Inflammatory macrophage treated with lipopolysaccharide for 4 hours (primary cell): ENCODE measurements around the gene PTGES2.
"Not testable (repeated sequence)": the region's sequence is repeated elsewhere in the genome, so short reads cannot be mapped to it uniquely, and the experiment has no call there.

Source experiments
- DNase-seq: peaks from one replicate; pipeline ENCODE4 v3.0.0-alpha.2; 2020

Gene PTGES2

DNA sequence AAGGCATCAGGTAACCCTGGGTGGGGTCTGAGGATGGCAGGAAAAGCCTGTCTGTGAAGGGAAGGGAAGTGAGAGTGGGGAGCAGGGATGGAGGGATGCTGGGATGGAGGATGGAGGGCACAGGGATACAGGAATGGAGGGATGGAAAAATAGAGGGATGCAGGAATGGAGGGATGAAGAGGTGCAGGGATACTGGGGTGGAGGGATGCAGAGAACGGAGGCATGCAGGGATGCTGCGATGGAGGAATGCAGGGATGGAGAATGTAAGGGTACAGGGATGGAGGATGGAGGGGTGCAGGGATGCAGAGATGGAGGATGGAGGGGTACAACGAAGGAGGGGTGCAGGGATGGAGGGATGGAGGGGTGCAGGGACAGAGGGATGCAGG is 9.1 kb downstream of the PTGES2 start:
- DNase-seq, result no peak

DNA sequence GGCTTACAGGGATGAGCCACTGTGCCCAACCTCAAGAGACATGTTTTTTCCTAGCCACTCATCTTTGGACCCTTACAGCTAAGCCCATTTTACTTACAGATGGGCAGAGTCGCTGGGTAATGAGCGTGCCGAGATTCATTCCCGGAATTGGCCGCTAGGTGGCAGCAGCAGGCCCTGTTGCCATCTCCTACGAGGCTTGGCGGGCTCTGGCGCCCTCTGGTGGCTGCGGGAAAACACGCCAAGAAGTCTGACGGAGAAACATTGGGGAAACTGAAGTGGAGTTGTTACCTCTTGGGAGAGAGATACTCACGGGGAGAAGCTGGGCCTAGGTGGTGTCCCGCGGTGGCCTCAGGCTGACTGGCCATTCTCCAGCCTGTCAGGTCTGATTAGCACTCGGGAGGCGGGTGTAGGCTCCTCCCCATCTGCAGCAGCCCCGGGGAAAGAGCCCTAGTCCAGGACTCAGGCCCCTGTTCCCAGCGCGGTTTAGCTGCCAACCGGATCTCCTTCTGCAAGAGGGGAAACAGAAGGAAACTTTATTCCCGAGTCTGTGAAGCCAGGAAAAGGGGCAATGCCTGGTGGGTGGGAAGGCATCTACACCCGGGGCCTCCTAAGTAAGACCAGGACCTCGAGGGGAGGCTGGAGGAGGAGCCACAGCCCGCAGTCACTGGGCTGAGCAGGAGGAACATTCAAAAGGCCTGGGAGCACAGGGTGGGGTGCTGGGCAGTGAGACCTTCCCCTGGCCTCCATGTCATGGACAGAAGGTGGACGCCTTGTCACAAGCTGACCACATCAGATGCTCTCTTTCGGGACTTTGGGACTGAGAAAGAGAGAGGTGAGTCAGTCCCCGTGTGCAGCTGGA is 9.7 kb downstream of the PTGES2 start:
- DNase-seq, result peak; percentile 89

DNA sequence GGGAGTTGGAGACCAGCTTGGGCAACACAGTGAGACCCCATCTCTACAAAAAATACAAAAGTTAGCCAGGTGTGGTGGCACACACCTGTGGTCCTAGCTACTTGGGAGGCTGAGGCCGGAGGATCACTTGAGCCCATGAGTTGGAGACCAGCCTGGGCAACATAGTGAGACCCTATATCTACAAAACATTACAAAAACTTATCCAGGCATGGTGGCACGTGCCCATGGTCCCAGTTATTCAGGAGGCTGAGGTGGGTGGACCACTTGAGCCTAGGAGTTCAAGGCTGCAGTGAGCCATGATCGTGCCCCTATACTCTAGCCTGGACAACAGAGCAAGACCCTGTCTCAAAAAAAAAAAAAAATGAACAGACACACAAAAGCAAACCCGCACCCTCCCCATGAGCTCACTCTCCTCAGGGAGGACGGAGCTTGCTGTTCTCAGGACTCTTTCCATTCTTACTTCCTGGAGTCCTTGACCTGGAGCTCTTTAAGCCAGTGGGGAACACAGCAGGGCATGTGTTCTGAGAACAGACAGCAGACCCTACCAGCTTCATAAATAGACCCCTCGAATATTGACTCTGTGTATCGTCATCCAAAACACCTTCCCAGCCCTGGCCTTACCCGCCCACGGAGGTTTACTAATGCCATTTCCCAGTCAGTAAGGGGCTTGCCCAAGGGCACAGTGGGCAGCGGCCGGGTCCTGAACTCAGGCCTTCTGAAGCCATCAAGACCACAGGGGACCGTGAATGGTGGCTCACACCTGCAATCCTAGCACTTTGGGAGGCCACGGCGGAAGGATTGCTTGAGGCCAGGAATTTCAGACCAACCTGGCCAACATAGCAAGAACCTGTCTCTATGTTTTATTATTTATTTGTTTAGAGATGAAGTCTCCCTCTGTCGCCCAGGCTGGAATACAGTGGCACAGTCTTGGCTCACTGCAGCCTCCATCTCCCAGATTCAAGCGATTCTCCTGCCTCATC is 11.1 kb downstream of the PTGES2 start:
- DNase-seq, result no peak

DNA sequence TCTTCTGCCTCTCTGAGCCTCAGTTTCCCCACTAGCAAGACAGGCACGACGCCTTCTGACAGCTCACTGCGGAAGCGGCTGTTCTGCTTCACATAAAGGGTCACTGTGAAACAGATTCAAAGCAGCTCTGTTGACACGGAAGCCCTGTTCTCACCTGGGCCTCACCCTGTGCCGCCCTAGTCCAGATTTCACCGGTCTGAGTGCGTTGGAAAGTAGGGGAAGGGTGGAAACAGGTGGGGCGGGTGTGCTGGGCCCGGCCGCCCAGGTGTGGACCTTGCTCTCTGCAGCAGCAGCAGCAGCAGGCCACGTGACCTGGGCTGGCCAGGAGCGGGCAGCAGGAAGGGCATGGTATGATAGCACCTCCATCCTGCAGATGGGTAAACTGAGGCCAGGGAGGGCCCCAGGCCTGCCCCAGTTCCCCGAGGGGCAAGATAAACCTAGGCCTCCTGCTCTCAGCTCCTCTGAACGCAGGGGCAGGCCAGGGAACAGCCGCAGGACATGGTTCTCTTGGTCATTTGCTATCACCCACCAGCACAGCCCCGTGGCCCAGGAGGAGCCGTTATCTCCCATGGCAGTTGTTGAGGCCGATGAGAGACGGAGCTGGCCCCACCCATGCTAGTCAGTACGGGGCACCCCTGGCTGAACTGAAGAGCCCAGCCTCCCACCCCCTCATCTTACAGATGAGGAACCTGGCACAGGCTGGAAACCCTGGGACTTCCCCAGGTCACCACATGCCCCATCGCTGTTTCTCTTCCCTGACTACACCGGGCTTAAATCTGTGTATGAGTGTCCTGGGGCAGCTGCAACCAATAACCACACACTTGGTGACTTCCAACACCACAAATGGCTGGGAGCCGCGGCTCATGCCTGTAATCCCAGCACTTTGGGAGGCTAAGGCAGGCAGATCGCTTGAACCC is 12.1 kb downstream of the PTGES2 start:
- peak; percentile 92 for DNase-seq

DNA sequence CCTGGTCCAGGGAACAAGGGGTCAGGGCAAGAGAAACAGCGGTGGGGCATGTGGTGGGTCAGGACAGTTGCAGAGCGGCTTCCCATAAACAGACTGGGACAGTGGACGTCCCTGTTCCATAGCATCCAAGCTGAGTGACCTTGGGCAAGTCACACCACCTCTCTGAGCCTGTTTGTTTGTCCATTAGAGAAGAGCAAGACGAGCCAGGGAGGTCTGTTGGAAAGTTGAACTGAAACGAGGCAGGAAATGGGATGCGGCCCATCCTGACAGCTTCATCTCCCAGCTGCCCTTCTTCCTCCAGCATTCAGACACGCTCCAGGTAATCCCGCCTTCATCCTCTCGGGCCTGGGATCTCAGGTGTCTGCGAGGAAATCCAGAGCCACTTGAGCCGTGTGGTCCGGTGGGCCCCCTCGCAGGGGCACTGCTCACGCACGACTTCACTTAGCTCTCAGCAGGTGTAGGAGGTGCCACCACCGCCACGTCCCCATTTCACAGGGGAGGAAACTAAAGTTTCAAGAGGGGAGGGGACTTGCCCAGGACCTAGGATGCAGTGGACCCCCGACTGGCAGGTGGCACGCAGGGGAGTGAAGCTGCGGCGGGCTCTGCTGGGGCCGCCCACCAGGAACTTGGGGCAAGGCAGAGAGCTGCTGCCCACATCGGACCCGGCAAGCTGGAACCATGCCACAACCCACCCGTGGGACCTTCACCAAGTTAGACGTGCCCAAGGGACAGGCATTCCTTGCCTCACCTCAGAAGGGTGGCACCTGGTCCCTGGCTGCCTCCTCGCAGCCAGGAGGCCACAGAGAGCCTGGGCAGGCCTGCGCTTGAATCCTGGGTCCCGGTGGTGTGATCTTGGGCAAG is 13.0 kb downstream of the PTGES2 start:
- DNase-seq, result no peak

DNA sequence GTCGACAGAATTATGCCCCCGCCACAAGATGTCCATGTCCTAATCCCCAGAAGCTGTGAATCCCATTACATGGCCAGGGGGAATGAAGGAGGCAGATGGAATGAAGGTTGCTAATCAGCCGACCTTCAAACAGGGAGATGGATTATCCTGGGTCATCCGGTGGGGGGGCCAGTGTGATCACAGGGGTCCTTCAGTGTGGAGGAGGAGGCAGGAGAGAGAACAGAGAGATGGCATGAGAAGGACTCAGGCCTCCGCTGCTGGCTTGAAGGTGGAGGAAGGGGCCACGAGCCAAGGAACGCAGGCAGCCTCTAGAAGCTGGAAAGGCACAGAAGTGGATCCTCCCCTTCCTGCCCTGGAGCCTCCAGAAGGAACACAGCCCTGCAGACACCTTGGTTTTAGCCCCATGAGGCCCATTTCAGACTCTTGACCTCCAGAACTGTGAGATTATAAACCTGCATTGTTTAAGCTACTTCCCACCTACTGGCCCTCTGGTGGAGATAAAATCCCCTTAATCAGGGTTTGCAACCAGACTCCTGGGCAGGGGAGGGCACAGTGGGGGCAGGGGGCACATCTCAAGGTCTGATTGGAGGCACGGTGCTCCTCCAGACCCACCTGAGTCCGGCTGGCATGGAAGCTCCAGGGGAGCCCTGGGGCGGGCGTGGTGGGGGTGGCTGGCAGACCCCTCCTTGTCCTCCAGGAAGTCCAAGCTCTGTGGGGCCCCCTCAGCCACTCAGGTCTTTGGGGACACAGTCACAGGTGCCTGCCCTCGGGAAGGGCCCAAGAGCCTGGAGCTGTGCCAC is 13.8 kb downstream of the PTGES2 start:
- DNase-seq, result no peak

DNA sequence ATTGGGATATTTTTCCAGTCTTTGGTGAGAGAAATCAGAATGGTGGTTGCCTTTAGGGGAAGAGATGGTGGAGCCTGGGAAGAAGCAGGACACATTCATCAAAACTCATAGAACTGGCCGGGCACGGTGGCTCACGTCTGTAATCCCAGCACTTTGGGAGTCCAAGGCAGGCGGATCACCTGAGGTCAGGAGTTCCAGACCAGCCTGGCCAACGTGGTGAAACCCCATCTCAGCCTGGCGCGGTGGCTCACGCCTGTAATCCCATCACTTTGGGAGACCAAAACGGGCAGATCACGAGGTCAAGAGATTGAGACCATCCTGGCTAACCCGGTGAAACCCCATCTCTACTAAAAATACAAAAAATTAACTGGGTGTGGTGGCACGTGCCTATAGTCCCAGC is 15.8 kb downstream of the PTGES2 start:
- DNase-seq, result not testable (repeated sequence)

DNA sequence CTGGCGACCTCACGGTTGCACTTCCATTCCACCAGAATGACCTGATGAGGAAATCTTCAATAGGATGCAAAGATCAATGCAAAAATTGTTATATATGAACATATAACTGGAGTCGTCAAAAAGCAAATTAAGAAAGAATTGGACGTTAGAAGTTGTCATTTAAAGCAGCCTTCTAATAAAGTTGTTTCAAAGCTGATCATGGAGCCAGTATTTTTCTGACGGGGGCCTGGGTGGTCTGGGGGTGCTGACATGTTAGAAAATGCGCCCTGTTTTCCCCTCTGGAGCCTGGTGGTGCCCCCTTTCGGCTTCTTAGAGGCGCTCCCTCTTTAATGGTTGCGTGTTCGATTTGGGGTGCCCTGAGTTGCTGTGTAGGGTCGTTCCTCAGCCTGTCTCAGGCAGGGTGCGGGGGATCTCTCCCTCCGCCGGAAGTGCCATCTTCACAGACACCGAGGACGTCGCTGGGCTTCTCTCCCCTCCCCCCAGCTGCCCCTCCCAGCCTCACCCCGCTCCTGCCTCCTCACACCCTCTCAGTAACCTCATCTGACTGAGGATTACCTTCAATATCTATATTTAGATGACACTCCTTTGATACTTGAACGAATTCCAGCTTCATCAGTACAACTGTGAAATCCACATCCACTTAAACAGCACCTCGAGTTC is 18.3 kb downstream of the PTGES2 start:
- no peak for DNase-seq

DNA sequence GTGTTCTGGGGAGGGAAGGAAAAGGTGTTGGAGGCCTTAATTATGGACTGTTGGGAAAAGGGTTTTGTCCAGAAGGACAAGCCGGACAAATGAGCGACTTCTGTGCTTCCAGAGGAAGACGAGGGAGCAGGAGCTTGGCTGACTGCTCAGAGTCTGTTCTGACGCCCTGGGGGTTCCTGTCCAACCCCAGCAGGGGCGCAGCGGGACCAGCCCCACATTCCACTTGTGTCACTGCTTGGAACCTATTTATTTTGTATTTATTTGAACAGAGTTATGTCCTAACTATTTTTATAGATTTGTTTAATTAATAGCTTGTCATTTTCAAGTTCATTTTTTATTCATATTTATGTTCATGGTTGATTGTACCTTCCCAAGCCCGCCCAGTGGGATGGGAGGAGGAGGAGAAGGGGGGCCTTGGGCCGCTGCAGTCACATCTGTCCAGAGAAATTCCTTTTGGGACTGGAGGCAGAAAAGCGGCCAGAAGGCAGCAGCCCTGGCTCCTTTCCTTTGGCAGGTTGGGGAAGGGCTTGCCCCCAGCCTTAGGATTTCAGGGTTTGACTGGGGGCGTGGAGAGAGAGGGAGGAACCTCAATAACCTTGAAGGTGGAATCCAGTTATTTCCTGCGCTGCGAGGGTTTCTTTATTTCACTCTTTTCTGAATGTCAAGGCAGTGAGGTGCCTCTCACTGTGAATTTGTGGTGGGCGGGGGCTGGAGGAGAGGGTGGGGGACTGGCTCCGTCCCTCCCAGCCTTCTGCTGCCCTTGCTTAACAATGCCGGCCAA is 19.1 kb downstream of the PTGES2 start:
- DNase-seq, result no peak

DNA sequence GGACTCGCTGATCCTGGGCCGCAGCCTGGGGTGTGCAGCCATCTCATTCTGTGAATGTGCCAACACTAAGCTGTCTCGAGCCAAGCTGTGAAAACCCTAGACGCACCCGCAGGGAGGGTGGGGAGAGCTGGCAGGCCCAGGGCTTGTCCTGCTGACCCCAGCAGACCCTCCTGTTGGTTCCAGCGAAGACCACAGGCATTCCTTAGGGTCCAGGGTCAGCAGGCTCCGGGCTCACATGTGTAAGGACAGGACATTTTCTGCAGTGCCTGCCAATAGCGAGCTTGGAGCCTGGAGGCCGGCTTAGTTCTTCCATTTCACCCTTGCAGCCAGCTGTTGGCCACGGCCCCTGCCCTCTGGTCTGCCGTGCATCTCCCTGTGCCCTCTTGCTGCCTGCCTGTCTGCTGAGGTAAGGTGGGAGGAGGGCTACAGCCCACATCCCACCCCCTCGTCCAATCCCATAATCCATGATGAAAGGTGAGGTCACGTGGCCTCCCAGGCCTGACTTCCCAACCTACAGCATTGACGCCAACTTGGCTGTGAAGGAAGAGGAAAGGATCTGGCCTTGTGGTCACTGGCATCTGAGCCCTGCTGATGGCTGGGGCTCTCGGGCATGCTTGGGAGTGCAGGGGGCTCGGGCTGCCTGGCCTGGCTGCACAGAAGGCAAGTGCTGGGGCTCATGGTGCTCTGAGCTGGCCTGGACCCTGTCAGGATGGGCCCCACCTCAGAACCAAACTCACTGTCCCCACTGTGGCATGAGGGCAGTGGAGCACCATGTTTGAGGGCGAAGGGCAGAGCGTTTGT is 19.9 kb downstream of the PTGES2 start:
- DNase-seq, result no peak

DNA sequence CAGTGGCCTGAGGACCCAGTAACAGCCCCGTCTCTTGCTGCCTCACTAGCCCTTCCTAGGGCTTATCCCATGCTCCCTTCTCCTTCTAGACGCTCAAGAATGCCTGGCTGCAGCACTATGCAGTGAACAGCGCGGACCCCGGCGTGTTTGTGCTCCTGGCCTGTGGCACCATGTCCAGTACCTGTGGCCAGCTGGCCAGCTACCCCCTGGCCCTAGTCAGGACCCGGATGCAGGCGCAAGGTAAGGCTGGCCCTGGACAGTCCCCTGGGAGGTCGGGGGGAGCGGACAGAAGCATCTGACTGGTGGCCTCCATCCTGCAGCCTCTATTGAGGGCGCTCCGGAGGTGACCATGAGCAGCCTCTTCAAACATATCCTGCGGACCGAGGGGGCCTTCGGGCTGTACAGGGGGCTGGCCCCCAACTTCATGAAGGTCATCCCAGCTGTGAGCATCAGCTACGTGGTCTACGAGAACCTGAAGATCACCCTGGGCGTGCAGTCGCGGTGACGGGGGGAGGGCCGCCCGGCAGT is 20.5 kb downstream of the PTGES2 start:
- no peak for DNase-seq

DNA sequence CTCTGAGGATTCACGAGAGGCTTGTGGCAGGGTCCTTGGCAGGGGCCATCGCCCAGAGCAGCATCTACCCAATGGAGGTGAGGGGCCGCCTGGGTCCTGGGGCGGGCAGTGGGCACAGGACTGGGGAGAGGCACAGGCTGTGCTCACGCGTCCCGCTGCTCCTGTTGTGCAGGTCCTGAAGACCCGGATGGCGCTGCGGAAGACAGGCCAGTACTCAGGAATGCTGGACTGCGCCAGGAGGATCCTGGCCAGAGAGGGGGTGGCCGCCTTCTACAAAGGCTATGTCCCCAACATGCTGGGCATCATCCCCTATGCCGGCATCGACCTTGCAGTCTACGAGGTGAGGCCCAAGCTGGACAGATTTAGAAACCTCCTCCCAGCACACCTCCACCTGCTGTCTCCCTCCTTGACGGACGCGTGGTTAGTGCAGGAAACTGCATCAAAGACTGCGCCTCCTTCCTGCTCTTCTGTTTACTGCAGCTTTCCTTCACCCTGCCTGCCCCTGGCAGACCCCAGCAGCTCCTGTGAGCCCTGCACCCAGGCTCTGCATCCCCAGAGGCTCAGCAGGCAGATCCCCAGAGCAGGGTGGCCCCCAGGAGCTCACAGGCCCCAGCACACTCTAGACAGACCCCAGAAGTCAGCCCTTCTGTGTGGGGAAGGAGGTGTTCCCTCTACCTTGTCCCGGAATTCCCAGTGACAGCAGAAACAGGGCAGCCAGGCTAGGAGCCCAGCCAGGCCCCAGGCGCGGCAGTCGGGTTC is 21.2 kb downstream of the PTGES2 start:
- DNase-seq, result no peak

DNA sequence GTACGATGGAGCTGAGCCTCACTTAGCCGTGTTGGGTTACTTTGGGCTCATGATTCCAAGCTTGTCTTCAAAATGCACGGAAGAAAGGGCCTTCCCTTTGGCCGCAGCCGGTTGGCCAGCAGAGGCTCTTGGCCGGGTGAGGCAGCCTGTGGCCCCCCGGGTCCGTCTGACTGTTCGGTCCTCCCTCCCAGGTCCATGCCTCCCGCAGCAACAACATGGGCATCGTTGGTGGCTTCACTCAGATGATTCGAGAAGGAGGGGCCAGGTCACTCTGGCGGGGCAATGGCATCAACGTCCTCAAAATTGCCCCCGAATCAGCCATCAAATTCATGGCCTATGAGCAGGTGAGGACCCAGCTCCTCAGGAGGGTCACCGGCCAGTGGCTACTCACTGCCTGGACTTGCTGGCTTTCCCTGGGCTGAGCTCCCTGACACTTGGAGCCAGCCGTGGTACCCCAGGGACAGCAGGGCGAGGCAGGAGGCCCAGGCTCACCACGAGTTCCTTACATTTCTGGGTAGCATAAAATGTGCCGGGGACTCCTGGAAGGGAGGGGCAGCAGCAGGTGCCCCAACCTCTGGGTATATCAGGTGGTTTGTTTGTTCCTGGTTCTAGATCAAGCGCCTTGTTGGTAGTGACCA is 21.9 kb downstream of the PTGES2 start:
- DNase-seq, result no peak

DNA sequence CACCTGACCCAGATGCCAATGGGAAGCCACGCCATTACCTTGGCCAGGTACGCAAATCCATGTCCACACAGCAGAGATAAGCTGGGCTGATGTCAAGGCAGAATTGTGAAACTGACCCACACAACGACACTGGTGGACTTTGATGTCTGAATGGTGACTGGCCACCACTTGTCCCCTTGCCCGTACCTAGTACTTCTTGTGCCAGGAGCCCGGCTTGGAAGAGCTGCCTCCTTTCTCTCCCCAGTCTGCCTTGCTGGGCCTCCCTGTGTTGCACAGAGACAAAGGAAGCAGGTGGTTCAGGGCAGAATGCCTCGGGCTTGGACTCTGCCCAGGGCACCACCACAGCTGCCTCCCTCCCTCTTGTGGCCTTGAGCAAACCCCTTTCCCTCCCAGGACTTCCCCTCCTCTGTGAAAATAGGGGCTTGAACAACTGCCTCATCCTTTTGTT is 23.3 kb downstream of the PTGES2 start:
- no peak for DNase-seq

DNA sequence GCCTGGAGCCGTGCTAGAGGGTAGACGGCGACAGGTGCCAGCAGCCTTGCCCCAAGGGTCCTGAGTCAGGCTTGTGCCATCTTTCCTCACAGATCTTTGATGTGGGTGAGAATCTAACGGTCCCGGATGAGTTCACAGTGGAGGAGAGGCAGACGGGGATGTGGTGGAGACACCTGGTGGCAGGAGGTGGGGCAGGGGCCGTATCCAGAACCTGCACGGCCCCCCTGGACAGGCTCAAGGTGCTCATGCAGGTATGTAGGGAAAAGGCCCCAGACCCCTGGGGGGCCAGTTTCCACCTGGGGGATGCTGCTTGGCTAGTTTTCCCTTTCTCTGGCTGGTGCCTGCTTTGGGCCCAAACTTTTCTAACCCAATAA is 24.0 kb downstream of the PTGES2 start:
- no peak for DNase-seq

DNA sequence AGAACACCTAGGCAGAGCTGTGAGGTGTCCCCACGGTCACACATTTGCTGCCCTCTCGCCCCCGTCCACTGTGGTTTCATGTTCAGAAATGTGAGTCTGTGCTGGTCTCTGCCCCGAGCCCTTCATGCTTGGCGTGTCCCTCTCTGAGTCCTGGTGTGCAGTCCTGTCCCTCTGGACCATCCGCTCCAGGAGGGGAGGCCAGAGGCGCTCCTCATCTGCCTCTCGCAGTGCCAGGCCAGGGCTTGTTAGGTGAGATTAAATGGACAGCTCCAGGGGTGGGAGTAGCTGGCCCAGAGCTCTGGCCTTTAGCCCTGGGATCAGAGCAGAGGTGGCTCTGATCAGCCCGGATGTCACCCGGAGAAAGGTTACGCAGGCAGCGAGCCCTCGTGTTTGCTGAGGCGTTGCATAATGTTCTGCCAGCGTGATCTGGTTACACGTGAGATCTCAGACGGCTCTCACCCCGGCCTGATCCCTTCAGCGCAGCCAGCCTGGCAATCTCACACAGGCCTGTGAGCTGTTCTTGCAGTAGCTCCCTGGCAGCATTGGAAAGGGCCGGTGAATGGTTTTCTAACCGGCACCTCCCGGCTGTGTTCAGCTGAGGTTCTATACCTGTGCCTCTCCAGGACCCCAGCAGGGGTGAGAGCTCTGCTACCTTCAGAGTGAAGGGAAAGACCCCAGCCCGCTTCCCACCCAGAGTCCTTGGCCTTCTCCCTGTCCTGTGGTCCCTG is 24.5 kb downstream of the PTGES2 start:
- peak; percentile 46 for DNase-seq
